GM11168 (cell line): ENCODE results near the gene CLDN20.

ENCODE experiments used
- in situ Hi-C: fragments of 300-500 bp; cut with MboI; formaldehyde crosslinking; loops from one replicate; pipeline ENCODE4 v1.12.0; 2022; ENCODE audit warnings: low sequenced_read_pairs; ENCODE audit not compliant: unreplicated experiment

CLDN20 gene

DNA sequence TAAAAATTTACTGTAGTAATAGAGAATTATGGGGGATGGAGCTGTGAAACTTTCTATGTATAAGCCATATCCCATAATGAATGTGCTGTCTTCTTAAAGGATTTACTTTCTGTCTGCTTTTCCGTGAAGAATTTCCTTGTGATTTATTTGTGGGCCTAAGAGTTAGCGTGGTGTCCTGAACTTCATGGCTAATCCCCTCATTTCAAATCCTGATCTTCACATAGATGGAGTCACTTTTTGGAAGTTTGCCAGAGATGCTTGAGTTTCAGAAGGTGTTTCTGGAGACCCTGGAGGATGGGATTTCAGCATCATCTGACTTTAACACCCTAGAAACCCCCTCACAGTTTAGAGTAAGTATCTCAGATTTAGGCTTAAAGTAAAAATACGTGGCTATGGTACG, 19.4 kb upstream of the CLDN20 start:
- in situ Hi-C loops: no loop called here

DNA sequence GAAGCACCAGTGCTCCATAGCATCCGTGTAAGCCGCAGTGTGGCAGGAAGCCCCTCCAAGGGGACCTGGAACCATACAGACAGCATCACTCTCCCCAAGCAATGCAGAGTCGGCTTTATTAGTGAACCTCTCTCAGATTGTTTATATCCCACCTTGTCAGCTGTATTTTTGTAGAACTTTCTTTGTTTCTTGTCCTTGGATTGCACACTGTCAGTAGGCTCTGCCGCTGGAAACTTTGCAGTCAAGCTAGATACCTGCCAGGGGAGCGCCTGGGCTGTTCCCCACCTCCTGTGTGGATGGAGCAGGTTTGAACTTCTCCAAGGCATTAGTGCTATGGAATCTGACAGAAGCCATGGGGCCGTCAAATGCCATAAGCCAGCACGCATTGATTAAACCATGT, 18.6 kb upstream of the CLDN20 start:
- in situ Hi-C loops: no loop called here

- in situ Hi-C loops: no loop called here
These were observed 18.0 kb upstream of the CLDN20 start for GRCh38 chr6:155245831-155246230.

DNA sequence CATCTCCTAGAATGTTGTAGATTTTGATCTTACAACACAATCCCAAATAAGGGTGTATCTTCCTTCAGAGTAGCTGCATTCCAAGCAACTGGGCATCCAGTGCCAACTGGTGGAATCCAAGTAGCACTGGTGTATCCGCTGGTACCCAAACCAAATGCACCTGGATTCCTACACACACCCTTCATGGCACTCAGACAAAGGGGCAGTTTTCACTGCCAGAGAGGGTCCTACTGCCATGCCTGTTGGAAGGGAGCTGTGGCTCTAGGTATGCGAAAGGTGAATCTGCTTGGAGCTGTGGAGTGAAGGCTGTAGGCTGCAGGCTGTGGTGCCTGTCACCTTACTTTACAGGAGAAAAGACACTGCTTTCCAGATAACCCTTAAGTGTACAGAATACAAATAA, 17.0 kb upstream of the CLDN20 start:
- in situ Hi-C loops: no loop called here

- in situ Hi-C loops: no loop called here
These were observed 16.2 kb upstream of the CLDN20 start for GRCh38 chr6:155247618-155248007.

- in situ Hi-C loops: no loop called here
These were observed 15.5 kb upstream of the CLDN20 start for GRCh38 chr6:155248008-155249001.

GRCh38 chr6:155250701-155251381, 13.0 kb upstream of the CLDN20 start:
- in situ Hi-C loops: no loop called here

GRCh38 chr6:155252581-155252980, 11.2 kb upstream of the CLDN20 start:
- in situ Hi-C loops: no loop called here

GRCh38 chr6:155253337-155253736, 10.5 kb upstream of the CLDN20 start:
- in situ Hi-C loops: no loop called here

GRCh38 chr6:155254139-155254538, 9.7 kb upstream of the CLDN20 start:
- in situ Hi-C loops: no loop called here

- in situ Hi-C loops: no loop called here
These were observed 7.6 kb upstream of the CLDN20 start for GRCh38 chr6:155256122-155256795.

DNA sequence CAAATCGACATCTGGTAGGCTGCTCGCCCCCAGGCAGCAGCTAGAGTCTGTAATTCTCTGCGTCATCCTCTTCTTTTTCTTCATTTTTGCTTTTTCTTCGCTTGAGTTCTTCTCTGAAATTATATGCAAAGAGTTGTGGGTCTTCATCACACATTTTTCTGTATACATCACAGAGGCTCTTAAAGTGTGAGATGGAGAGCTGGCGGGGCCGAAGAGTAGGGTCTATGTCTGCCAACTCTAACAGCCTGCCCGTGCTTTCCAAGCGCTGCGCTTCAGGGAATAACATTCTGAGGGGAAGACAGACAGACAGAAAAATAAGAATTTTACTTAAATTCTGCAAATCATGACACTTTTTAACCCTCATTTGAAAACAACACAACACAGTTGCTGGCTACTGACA, 6.0 kb upstream of the CLDN20 start:
- in situ Hi-C loops: no loop called here

DNA sequence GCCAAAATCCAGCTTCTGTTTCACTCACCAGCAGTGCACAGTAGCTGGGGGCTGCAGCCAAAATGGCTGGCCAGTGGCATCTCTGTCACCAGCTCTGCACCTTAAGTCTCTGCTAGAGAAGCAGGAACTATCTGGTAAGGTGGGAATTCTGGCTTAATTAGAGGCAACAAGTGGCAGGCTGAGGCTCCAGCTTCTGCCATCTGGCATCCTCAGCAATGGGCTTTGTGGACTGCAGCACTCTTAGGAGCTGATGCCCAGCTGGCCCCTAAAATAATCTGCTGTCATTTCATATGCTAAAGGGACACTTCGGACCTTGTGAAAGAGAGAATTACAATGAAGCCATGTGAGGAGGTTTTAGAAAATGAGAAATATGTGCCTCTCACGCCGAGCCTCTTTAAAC, 4.6 kb upstream of the CLDN20 start:
- in situ Hi-C loops: no loop called here

- in situ Hi-C loops: no loop called here
These were observed 3.9 kb upstream of the CLDN20 start for GRCh38 chr6:155259897-155260296.

- in situ Hi-C loops: no loop called here
These were observed 3.1 kb upstream of the CLDN20 start for GRCh38 chr6:155260686-155261085.

- in situ Hi-C loops: no loop called here
These were observed 2.5 kb upstream of the CLDN20 start for GRCh38 chr6:155261111-155261900.

GRCh38 chr6:155262655-155263054, 1.2 kb upstream of the CLDN20 start:
- in situ Hi-C loops: no loop called here

DNA sequence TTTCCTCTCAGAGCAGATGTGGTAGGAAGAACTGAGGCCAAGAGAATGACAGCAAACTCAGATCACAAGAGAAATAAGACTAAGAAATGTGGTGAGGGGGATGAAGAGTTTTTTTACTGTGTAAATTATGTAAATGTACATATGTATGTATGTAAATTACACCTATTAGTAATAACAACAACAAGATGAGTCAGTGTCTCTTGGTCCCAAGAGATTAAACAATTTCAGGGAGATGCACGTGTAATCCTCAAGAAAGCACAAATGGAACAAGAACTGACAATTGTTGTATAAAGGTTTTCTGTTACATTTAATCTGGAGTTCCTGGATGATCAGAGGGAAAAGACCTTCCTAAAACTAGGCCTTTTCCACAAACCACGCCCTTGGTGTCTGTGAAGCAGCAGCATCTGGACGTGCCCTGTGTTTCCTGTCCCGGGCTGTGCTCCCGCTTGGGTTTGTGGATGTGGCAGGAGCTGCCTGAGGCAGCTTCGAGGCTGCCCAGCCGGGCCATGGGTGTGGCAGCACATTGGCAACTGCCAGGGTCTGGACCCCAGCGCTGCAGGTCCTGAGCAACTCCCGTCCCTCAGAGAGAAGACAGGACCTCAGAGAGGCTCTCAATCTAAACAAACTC, 994 bp downstream of the CLDN20 start:
- in situ Hi-C loops: no loop called here

DNA sequence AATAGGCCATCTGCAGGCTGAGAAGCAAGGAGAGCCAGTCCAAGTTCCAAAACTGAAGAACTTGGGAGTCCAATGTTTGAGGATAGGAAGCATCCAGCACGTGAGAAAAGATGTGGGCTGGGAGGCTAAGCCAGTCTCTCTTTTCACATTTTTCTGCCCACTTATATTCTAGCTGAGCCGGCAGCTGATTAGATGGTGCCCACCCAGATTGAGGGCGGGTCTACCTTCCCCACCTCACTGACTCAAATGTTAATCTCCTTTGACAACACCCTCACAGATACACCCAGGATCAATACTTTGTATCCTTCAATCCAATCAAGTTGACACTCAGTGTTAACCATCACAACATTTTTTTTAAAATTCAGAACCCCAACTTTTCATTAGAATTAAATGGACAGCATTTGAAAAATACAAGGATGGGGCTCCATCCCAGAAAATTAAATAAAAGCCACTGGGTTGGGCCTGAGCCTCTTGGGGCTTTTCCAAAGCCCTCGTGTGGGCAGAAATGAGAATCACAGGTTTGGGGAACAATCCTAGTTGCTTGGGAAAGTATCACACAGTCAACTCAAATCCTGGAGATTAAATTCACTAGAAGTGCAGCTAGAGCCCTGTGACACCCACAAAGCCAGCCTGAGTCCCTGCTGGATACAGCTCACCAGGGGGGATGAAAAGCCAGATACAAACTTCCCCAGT, 2.2 kb downstream of the CLDN20 start:
- in situ Hi-C loops: no loop called here
